Measurements from ENCODE around the gene ARFRP1.

Gene ARFRP1

DNA sequence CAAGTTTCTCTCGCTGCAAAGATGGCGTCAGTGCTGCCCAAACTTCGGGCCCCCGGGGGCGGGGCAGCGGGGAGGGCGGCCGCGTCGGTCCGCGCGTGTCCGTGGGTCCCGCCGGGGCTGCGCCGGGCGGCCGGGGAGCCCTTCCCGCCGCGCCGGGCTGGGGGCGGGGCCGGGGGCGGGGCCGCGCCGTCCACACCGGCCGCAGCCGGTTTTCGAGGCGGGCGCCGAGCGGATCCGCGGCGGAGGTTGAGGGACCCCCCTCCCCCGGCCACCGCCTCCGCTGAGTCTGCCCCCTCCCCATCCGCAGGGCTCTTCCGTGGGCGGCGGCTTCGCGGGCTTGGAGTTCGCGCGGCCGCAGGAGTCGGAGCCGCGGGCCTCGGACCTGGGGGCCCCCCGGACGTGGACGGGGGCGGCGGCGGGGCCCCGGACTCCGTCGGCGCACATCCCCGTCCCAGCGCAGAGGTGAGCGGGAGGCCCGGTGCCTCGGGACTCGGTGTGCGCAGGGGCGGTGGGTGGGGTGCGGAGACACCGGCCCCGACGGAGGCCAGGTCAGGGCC lies 32.4 kb upstream of the ARFRP1 start:
- Histone ChIP-seq H3K4me3 (replicated peaks; ENCODE audit: insufficient read depth, low read length) (peak overlapping the region; percentile 67), H3K27ac (replicated peaks) (peak overlapping the region; percentile 81), H3K27me3 (ENCODE audit: insufficient read depth, poor library complexity, severe bottlenecking) (no peaks in the 10 kb centered on the region)
- peak; percentile 38 to 52 for DNase-seq (ENCODE audit: low read depth in 1 of 2, low spot score in 1 of 2)
- TF ChIP-seq, protein P1, sequence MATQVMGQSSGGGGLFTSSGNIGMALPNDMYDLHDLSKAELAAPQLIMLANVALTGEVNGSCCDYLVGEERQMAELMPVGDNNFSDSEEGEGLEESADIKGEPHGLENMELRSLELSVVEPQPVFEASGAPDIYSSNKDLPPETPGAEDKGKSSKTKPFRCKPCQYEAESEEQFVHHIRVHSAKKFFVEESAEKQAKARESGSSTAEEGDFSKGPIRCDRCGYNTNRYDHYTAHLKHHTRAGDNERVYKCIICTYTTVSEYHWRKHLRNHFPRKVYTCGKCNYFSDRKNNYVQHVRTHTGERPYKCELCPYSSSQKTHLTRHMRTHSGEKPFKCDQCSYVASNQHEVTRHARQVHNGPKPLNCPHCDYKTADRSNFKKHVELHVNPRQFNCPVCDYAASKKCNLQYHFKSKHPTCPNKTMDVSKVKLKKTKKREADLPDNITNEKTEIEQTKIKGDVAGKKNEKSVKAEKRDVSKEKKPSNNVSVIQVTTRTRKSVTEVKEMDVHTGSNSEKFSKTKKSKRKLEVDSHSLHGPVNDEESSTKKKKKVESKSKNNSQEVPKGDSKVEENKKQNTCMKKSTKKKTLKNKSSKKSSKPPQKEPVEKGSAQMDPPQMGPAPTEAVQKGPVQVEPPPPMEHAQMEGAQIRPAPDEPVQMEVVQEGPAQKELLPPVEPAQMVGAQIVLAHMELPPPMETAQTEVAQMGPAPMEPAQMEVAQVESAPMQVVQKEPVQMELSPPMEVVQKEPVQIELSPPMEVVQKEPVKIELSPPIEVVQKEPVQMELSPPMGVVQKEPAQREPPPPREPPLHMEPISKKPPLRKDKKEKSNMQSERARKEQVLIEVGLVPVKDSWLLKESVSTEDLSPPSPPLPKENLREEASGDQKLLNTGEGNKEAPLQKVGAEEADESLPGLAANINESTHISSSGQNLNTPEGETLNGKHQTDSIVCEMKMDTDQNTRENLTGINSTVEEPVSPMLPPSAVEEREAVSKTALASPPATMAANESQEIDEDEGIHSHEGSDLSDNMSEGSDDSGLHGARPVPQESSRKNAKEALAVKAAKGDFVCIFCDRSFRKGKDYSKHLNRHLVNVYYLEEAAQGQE (IDR thresholded peaks at IDR 0.05; ENCODE audit: insufficient replicate concordance, low read depth), result no peak
- TF ChIP-seq GABPA (IDR thresholded peaks at IDR 0.05; ENCODE audit: low read depth) (no peak), SPI1 (IDR thresholded peaks at IDR 0.05; ENCODE audit: borderline replicate concordance, low read depth) (no peak)
- TF ChIP-seq, protein P2, sequence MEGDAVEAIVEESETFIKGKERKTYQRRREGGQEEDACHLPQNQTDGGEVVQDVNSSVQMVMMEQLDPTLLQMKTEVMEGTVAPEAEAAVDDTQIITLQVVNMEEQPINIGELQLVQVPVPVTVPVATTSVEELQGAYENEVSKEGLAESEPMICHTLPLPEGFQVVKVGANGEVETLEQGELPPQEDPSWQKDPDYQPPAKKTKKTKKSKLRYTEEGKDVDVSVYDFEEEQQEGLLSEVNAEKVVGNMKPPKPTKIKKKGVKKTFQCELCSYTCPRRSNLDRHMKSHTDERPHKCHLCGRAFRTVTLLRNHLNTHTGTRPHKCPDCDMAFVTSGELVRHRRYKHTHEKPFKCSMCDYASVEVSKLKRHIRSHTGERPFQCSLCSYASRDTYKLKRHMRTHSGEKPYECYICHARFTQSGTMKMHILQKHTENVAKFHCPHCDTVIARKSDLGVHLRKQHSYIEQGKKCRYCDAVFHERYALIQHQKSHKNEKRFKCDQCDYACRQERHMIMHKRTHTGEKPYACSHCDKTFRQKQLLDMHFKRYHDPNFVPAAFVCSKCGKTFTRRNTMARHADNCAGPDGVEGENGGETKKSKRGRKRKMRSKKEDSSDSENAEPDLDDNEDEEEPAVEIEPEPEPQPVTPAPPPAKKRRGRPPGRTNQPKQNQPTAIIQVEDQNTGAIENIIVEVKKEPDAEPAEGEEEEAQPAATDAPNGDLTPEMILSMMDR (IDR thresholded peaks at IDR 0.05; ENCODE audit: insufficient read depth, low read length), result no peak

GRCh38 chr20:63739130-63740069 lies 31.6 kb upstream of the ARFRP1 start, which contains the start of gene SLC2A4RG:
Gene SLC2A4RG (plus strand): TSS chr20:63739776. CDS start chr20:63739913, 137 bp downstream.
- peak within 1 kb of the TSS; percentile 81 for H3K27ac ChIP-seq (replicated peaks)

DNA sequence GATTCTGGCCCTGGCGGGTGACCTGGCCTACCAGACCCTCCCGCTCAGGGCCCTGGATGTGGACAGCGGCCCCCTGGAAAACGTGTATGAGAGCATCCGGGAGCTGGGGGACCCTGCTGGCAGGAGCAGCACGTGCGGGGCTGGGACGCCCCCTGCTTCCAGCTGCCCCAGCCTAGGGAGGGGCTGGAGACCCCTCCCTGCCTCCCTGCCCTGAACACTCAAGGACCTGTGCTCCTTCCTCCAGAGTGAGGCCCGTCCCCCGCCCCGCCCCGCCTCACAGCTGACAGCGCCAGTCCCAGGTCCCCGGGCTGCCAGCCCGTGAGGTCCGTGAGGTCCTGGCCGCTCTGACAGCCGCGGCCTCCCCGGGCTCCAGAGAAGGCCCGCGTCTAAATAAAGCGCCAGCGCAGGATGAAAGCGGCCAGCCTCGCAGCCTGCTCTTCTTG lies 30.9 kb upstream of the ARFRP1 start:
- H3K27me3 ChIP-seq (ENCODE audit: insufficient read depth, poor library complexity, severe bottlenecking), result no peaks in the 10 kb centered on the region
- DNase-seq (ENCODE audit: low read depth in 1 of 2, low spot score in 1 of 2), result no peak
- TF ChIP-seq, protein P1 (IDR thresholded peaks at IDR 0.05; ENCODE audit: insufficient replicate concordance, low read depth), result no peak
- TF ChIP-seq GABPA (IDR thresholded peaks at IDR 0.05; ENCODE audit: low read depth) (no peak), POLR2AphosphoS5 (IDR thresholded peaks at IDR 0.05; ENCODE audit: low read depth) (no peak), SPI1 (IDR thresholded peaks at IDR 0.05; ENCODE audit: borderline replicate concordance, low read depth) (no peak)
- TF ChIP-seq, protein P2 (IDR thresholded peaks at IDR 0.05; ENCODE audit: insufficient read depth, low read length), result no peak
- H3K4me3 ChIP-seq (replicated peaks; ENCODE audit: insufficient read depth, low read length), result no peak overlapping the region
- no peak overlapping the region for H3K27ac ChIP-seq (replicated peaks)

More at GRCh38 chr20:63739130-63740069, 31.6 kb upstream of the ARFRP1 start, which contains the start of gene SLC2A4RG:
- TF ChIP-seq GABPA (IDR thresholded peaks at IDR 0.05; ENCODE audit: low read depth) (no peak), SPI1 (IDR thresholded peaks at IDR 0.05; ENCODE audit: borderline replicate concordance, low read depth) (no peak), POLR2AphosphoS5 (IDR thresholded peaks at IDR 0.05; ENCODE audit: low read depth) (no peak)
- TF ChIP-seq, protein P1 (IDR thresholded peaks at IDR 0.05; ENCODE audit: insufficient replicate concordance, low read depth), result no peak
- TF ChIP-seq, protein P2 (IDR thresholded peaks at IDR 0.05; ENCODE audit: insufficient read depth, low read length), result no peak
- Histone ChIP-seq H3K4me3 (replicated peaks; ENCODE audit: insufficient read depth, low read length) (peak within 1 kb of the TSS; percentile 67), H3K27me3 (ENCODE audit: insufficient read depth, poor library complexity, severe bottlenecking) (no peaks in the 10 kb centered on the region)
- DNase-seq (ENCODE audit: low read depth in 1 of 2, low spot score in 1 of 2), result peak; percentile 45 to 63

All from HL-60 (cell line).